Measurements from ENCODE around the gene ROBO1.

- TF ChIP-seq CTCF (IDR thresholded peaks at IDR 0.05) (no peak), EZH2 (IDR thresholded peaks at IDR 0.05) (no peak)
These were observed 912.6 kb downstream of the ROBO1 start for GRCh38 chr3:78855190-78855589.
